NCI-H146 treated with DMSO at 0.1 percent for 48 hours (cell line): Measurements from ENCODE around the gene VIL1.

Source experiments
- DNase-seq: peaks from one replicate; lab custom pipeline; 2025; ENCODE audit not compliant: unreplicated experiment; lab: John Stamatoyannopoulos, UW

The VIL1 gene

DNA sequence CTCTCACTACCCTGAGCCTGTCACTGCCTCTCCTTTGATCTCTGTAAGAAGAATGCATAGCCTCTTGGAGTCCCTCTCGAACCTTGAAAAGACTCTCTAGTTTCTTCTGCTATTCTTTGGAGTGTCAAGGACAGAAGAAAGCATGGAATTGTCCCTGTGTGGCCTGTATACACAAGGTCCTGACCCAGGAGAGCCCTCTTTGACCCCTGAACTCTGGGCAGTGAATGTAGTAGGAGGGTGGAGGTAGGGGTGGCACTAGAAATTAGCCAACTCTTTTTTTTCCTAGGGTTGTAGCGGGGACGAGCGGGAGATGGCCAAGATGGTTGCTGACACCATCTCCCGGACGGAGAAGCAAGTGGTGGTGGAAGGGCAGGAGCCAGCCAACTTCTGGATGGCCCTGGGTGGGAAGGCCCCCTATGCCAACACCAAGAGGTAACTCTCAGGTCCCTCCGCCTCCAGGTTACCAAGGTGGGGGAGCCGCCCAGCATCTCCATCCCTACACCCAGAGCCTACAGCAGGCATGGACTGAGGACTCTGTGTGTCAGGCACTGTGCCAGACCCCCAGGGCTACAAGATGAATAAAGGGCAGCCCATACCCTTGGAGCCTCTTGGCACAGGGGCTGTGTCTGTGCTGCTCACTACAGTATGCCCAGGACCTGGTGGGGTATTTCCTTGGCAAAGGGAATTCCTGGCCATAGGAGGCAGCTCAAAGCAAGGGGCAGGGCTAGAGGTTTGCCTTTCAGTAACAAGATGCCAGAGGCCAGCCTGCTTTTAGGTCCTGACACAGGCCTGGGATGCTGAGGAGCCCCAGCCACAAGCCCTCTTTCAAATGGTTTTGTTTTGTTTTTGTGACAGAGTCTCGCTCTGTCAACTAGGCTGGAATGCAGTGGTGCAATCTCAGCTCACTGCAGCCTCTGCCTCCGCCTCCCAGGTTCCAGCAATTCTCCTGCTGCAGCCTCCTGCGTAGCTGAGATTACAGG is 16.4 kb downstream of the VIL1 start:
- no peak for DNase-seq

DNA sequence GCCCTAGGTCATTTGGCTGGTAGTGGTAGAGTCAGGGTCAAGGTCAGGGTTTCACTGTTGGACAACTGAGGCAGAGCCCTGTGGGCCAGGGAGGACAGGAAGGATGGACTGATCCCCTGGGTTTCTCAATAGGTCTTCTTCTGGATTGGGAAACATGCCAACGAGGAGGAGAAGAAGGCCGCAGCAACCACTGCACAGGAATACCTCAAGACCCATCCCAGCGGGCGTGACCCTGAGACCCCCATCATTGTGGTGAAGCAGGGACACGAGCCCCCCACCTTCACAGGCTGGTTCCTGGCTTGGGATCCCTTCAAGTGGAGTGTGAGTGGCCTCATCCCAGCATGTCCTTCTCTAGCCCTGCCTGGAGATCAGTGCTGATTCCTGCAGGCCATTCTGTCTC is 18.1 kb downstream of the VIL1 start:
- no peak for DNase-seq

DNA sequence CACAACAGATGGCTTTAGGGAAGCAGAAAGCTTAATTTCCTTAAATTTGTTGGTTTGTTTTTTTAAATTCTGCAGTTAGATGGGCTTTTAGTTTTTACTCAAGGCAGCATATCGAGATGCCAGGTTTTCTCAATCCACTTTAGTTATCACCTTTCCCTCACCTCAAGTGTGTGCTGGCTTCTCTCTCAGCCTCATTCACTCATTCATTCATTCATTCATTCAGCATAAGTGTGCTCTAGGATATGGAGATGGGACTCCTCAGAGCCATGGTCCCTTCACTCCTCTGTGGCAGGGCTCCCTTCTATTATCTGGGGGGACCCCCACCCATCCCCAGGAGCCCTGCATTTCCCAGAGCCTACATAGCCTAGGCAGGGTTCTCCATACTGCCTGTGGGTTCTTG is 19.0 kb downstream of the VIL1 start:
- no peak for DNase-seq

DNA sequence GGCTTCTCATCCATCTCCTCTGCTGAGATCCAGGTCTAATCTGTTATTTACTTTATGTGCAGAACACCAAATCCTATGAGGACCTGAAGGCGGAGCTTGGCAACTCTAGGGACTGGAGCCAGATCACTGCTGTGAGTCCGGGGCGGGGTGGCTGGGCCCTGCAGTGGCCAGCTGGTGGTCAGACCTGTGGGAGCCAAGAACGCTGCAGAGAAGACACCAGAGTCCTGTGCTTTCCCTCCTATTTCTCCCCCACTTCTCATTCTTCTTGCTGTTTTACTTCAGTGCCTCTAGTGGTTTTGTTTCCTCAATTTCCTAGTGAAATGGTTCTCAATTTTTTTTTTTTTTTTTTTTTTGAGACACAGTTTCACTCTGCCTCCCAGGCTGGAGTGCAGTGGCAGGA is 19.7 kb downstream of the VIL1 start:
- no peak for DNase-seq

DNA sequence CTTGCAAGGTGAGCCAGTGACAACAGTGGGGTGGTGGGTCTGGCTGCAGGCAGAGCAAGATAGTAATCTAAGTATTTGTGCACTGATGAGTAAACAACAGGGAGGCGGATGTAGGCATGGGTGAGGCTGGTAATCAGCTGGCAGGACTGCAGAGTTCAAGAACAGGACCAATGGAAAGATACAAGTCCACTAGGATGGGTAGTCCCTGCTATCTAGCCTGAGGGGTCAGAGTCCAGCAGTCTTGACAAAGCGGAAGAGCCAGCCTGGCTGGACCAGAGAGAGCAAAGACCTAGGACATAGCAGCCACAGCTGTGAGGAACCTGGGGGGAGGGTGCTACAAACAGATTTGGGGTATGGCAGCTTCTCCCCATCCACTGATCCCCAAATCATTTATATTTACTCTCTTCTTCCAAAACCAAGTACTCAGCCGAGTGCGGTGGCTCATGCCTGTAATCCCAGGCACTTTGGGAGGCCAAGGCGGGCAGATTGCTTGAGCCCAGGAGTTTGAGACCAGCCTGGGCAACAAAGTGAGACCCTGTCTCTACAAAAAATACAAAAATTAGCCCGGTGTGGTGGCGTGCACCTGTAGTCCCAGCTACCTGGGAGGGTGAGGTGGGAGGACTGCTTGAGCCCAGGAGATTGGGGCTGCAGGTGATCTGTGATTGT is 25.9 kb downstream of the VIL1 start:
- no peak for DNase-seq

DNA sequence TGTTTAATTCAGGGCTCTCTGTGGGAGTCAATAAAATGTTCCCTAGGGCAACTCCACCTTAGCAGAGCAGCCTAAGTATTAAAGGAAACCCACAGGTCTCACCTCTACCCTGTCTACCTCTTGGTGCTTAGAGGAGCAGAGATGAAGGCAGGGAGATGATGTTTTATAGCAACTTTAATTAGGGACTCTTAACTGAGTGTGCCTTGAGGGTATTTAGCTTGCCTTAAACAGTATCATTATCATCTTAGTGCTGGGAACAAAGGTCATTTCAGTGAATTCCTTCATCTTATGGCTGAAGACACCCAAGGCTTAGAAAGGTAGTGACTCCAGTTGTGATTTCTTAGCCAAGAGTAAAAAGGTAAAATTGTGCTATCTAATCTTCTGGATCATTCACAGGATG is 26.7 kb downstream of the VIL1 start:
- no peak for DNase-seq

DNA sequence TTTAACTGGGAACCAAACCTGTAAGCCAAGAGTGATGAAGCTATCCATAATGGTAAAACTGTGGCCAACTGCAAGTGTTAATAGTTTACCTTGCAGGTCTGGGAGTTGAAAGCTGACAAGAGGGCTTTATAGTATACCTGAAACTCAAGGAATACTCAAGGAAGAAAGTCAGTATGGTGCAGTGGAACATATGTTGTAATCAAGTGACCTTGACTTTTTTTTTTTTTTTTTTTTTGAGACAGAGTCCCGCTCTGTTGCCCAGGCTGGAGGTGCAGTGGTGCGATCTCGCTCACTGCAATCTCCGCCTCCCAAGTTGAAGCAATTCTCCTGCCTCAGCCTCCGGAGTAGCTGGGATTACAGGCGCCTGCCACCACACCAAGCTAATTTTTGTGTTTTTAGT is 27.6 kb downstream of the VIL1 start:
- no peak for DNase-seq

DNA sequence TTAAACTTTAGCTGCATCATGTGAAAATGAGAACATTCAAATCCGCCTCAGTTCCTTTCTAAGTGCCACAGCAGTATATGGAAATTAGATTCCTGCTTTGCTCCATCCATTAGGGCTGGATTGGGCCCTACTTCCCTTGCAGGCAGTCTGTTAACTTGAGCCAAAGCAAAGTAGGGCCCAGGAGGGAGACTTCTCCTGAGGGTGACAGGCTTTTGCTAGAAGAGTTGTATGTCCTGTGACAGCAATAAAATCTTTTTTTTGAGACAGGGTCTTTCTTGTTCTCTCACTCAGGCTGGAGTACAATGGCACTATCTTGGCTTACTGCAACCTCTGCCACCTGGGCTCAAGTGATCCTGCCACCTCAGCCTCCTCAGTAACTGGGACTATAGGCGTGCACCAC is 28.1 kb downstream of the VIL1 start:
- no peak for DNase-seq

DNA sequence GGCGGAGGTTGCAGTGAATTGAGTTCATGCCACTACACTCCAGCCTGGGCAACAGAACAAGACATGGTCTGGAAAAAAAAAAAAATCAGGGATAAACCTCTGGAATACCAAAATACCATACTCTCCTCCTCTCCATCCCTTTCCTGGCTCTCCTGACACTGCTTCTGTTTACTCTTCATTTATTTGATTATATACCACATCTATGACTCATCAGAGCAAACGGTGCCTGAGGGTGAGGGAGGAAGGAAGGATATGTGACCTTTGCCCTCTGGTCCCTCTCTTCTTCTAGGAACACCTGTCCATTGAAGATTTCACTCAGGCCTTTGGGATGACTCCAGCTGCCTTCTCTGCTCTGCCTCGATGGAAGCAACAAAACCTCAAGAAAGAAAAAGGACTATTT is 30.0 kb downstream of the VIL1 start:
- peak; percentile 51 for DNase-seq

DNA sequence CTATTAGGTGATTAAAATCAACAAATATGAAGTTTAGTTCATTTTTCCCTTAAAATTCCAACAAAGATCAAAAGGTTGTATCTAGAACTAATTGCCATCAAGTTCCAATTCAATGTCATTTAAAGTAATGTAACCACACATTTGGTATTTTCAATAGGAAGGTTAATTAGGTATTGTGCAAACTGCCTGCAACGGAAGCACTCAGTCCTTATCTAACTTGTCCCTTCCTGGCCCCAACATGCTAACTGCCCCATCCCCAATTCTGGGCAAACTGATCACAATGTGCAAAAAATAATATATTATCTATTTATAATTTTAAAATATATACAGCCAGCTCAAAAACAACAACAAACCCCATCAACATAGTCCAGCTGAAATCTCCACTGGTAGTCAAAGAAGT is 33.2 kb downstream of the VIL1 start:
- no peak for DNase-seq

DNA sequence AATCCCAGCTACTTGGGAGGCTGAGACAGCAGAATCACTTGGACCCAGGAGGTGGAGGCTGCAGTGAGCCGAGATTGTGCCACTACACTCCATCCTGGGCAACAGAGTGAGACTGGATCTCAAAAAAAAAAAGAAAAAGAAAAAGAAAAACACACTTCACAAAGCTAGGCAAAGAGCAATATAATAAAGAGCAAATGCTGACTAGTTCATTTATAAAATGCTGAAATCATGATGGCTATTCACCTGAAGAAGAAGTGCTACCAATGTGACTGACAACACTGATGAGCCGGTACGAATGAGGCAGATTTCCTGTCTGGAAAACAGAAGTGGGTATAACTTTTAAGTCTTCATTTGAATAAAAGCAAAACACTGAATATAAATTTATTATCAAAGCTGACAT is 37.9 kb downstream of the VIL1 start:
- DNase-seq = no peak

DNA sequence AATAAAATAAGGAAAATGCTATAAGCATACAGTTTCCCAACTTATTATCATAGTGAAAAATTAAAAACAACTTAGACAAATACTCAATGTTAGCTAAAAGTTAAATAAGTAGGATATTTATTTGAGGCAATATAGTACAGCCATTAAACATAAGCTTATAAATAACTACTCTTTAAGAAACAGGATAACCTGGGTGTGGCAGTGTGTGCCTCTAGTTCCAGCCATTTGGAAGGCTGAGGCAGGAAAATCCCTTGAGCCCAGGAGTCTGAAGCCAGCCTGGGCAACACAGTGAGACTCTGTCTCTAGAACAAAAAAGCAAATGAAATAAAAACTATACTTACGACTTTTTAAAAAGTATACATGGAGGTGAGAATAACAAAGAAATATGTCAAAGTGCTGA is 39.7 kb downstream of the VIL1 start:
- DNase-seq = no peak

DNA sequence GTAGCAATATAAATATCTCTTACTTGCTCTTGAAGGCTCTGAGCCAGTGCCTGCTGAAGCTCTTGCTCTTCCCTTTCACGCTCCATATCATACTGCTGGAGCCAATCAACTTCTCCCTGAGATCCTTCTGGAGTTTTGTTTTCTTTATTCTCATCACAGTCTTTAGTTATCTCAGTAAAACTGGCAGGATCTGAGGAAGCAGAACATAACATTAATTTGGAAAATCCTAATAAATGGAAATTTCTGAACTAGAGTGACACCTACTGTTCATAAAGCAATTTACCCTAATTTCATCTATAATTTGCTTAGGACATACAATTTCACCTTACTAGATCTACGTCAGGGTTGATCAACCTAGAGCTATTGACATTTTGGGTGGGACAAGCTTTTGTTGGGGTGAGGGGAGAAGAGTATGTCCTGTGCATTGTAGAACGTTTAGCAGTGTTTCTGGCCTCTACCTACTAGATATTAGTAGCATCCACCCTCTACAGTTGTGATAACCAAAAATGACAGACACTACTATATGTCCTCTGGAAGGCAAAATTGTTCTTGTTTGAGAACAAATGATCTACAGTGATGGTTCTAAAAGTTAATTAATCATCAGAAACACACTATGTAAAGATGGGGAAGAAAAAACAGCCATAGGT is 47.2 kb downstream of the VIL1 start:
- no peak for DNase-seq

DNA sequence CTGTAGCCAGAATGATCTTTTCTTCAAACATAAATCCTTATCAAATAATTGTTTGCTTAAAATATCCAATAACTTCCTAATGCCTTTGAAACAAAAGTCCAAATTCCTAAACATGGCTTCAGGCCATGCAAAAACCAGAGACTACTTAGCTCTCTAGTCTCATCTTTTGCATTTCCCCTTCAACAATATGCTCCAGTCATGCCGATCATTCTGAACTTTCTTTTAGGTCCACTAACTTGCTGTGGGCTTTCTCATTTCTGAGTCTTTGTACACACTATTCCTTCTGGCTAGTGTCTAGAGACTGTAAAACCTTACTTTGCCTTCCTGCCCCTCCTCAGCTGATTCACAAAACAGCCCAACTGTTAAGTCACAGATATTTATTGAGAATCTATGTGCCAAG is 51.5 kb downstream of the VIL1 start:
- DNase-seq = no peak

DNA sequence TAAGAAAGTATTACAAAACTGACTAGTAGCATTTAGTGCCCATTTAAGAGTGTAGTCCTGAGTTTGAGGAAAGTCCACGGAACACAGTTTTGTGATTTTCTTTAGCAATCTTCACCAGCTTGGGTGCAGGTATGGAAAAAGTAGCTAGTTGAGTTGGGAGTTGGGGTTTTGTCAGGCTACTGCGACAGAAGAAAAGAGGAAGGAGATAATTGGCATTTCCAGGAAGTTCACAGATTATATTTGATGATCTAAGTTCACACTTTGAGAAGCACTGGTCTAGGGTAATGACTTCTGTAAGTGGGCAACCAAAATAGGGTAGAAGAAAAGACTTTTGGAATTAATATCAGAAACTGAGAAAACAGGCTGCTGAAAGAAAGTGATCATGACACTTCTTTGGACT is 52.1 kb downstream of the VIL1 start:
- no peak for DNase-seq

DNA sequence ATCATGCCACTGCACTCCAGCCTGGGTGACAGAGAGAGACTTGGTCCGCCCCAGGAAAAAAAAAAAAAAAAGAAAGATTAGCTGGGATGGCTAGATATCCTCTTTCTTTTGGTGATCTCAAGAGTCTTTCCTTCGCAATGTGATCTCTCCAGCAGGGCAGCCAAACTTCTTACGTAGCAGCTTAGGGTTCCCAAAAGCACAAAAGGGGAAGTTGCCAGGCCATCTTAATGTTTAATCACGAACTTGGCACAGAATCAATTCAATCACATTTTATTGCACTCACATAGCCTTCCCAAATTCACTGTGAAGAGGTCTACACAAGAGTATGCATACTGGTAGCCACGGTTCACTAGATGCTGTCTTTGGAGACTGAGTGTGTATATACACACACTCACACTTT is 53.1 kb downstream of the VIL1 start:
- DNase-seq = no peak

DNA sequence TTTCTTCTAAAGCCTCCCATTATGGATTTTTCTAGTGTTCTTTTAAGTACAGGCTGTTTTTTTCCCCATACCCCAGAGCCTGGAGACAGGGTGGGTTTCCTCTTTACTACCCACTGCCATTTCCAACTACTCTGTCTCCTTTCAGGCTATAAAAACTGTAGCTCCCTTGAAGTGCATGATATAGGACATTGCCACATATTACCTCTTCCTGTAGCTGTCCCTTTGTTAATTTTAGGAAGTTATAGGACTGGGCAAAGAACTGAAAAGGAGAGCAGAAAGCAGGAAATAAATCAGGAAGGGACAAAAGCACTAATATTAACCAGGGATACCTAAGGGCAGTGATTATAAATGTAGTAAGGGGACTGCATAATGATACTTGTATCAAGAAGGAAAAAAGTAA is 54.1 kb downstream of the VIL1 start:
- DNase-seq = no peak

DNA sequence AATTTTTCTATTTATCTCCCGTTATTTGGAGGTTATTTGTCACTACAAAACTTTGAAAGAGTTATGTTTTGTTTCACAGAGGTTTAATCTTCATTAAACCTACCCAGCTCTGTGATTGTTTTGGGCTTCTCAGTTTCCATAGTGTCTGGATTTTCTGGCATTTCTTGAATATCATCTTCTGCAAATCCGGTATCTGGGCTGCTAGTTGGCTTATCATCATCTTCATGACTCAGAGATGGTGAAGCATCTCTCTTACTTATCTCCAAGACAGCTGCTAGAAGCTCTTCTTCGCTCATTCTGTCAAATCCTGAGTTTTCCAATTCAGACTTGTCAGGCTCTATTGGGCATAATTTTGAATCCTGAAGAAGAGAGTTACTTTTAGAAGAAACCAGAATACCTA is 55.6 kb downstream of the VIL1 start:
- DNase-seq = no peak

DNA sequence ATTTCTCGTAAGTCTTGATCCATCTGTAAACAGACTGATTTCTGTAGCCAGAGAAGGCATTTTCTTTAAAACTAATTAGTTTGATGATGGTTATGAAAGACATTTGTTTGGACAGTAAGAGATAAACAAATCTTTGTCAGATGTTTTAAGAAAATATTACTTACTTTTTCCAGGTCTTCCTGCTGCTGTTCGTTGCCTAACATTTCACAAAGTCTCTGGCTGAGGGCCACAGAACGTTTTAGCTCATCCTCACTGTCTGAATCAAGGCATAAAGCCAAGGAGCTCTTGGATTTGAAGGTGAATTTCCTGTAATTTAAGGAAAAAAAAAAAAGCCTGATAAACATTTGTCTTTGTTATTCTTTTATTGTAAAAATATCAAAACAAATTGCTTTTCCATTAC is 57.8 kb downstream of the VIL1 start:
- DNase-seq = no peak

DNA sequence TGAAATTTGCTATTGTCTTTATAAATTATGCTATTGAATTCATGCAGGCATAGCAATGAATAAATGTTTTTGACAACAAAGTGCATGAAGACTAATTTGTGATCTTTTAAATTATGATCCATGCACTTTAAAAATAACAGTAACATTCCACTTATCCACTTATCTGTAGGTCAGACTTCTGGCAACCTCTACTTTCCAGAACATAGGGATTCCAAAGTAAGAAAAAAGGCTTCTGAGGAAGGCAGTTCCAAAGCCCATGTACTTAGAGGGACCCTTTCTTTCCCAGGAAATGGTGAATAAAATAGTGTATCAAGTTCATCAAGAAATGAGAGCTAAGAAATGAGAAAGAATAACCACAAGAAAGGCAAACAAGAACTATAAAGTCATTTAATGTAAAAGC is 58.3 kb downstream of the VIL1 start:
- DNase-seq = no peak

DNA sequence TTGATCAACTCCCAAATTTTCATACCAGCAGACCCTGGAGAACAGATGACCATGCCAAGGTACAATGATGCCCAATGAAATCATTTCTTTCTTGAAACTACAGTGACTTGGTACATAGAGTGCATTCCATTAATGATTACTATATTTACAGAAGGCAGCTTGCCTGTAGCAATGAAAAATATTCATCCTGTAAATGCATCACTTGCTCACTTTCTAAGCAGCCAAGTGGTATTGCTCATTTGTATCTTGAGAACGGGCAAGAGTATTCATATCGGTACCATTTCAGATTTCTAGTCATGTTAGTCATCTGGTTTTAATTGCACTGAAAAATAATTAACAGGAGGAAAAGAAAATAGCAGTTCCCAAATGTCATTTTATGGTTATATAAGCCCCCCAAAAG is 59.6 kb downstream of the VIL1 start:
- DNase-seq = no peak

DNA sequence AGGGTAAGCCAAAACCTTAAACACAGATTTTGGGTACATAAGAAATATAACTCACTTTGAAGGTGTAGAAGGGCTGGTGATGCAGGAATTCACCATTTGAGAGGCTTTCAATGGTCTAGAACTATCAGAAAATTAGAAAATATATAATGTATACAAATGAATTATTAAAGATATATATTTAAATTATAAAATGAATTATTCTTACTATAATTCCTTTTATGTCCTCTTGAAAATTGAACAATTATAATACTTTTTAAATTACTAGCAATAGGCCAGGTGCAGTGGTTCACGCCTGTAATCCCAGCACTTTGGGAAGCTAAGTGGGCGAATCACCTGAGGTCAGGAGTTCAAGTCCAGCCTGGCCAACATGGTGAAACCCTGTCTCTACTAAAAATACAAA is 60.7 kb downstream of the VIL1 start:
- no peak for DNase-seq
